OCI-LY1 (cell line): ENCODE measurements around the gene GJA5.

Experiments
- H2AFZ ChIP-seq: fragments of 200-600 bp; sonication (generic), shearing (Covaris generic); 2 replicates; pipeline ENCODE4 v1.6.0; 2014; ENCODE audit warnings: antibody characterized with exemption, mild to moderate bottlenecking, low read length
- H3F3A ChIP-seq: fragments of 200-600 bp; sonication (generic), shearing (Covaris generic); 2 replicates; pipeline ENCODE4 v1.6.0; 2014; ENCODE audit warnings: mild to moderate bottlenecking, antibody characterized with exemption, low read length, moderate library complexity; ENCODE audit not compliant: insufficient read depth
- H3K27ac ChIP-seq: fragments of 200-600 bp; sonication (generic); 2 replicates; pipeline ENCODE4 v1.5.1; 2014; ENCODE audit warnings: low read length, mixed run types, mild to moderate bottlenecking, low read depth; ENCODE audit not compliant: poor library complexity, severe bottlenecking
- H3K27me3 ChIP-seq: fragments of 200-600 bp; sonication (generic); 2 replicates; pipeline ENCODE4 v1.6.0; 2014; ENCODE audit warnings: antibody characterized with exemption, mild to moderate bottlenecking, low read length, moderate library complexity; ENCODE audit not compliant: insufficient read depth
- H3K36me3 ChIP-seq: fragments of 200-600 bp; sonication (generic); 2 replicates; pipeline ENCODE4 v1.6.1; 2014; ENCODE audit warnings: mild to moderate bottlenecking, antibody characterized with exemption, low read length, moderate library complexity, mixed read lengths; ENCODE audit not compliant: insufficient read depth
- H3K4me1 ChIP-seq: fragments of 200-600 bp; sonication (generic); 2 replicates; pipeline ENCODE4 v1.5.1; 2014; ENCODE audit warnings: mild to moderate bottlenecking, low read length, moderate library complexity; ENCODE audit not compliant: insufficient read depth, severe bottlenecking
- H3K4me2 ChIP-seq: fragments of 200-600 bp; sonication (generic), shearing (Covaris generic); 2 replicates; pipeline ENCODE4 v1.6.1; 2014; ENCODE audit warnings: low read length
- H3K4me3 ChIP-seq: fragments of 200-600 bp; sonication (generic); 2 replicates; pipeline ENCODE4 v1.5.1; 2014; ENCODE audit warnings: low read length, low read depth, mild to moderate bottlenecking, mixed read lengths; ENCODE audit not compliant: poor library complexity, severe bottlenecking
- H3K79me2 ChIP-seq: fragments of 200-600 bp; shearing (Covaris generic); 2 replicates; pipeline ENCODE4 v1.6.1; 2016; ENCODE audit warnings: mixed run types, low read length, mixed read lengths; ENCODE audit not compliant: insufficient read depth
- H3K9ac ChIP-seq: fragments of 200-600 bp; sonication (generic), shearing (Covaris generic); 2 replicates; pipeline ENCODE4 v1.6.1; 2014; ENCODE audit warnings: mild to moderate bottlenecking, low read length, mixed read lengths
- H3K9me2 ChIP-seq: fragments of 200-600 bp; sonication (generic), shearing (Covaris generic); 2 replicates; pipeline ENCODE4 v1.6.1; 2014; ENCODE audit warnings: low read depth, mild to moderate bottlenecking, low read length, mixed read lengths
- H3K9me3 ChIP-seq: fragments of 200-600 bp; shearing (Covaris generic); 2 replicates; pipeline ENCODE4 v1.6.1; 2014; ENCODE audit warnings: low read length, mixed read lengths
- H4K20me1 ChIP-seq: fragments of 200-600 bp; sonication (generic), shearing (Covaris generic); 2 replicates; pipeline ENCODE4 v1.6.0; 2016; ENCODE audit warnings: mild to moderate bottlenecking, low read length; ENCODE audit not compliant: insufficient read depth
- EZH2 ChIP-seq: fragments of 200-600 bp; sonication (generic), shearing (Covaris generic); IDR thresholded peaks from 2 replicates; pipeline ENCODE4 v1.8.0; 2017; ENCODE audit warnings: borderline replicate concordance, mixed run types, mild to moderate bottlenecking, antibody characterized with exemption, low read length, moderate library complexity, mixed read lengths
- TF ChIP-seq, protein P1 (sequence below): fragments of 200-600 bp; sonication (generic), shearing (Covaris generic); IDR thresholded peaks from 2 replicates; pipeline ENCODE4 v1.5.1; 2017; ENCODE audit warnings: mild to moderate bottlenecking, antibody characterized with exemption, low read length, moderate library complexity, mixed read lengths

The GJA5 gene

DNA sequence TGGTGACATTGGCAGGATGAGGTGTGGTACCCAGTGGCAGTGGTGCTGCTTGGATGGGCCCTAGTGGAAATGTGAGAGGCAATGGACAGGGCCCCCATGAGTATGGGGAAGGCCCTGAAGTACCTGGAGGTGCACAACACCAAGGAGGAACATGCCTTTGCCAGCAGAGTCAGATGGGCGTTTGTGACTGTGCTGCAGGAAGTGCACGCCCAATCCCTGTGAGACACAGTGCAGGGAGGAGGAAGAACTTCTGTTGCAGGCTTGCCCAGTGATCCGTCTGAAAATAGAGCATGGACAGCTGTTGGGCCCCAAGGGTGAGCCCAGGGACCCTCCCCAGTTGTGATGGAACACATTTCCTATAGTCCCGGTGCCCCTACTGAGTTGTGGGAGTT is 42.7 kb downstream of the GJA5 start:
- Histone ChIP-seq H3K9me2 (no peaks in the 10 kb centered on the region), H3K9me3 (peaks cover 9% of the 10 kb centered on the region), H3K27me3 (peaks cover 3% of the 10 kb centered on the region; the same call in 1 of the 2 replicates), H3K4me1 (no peaks in the 10 kb centered on the region), H3F3A (no peaks in the 10 kb centered on the region), H4K20me1 (no peaks in the 10 kb centered on the region), H3K9ac (no peak overlapping the region), H3K27ac (no peak overlapping the region), H3K4me2 (no peak overlapping the region), H3K4me3 (no peak overlapping the region), H3K36me3 (no peaks in the 10 kb centered on the region; the same call in 1 of the 2 replicates), H3K79me2 (no peaks in the 10 kb centered on the region), H2AFZ (no peak overlapping the region)
- no peak for TF ChIP-seq EZH2
- TF ChIP-seq, protein P1, sequence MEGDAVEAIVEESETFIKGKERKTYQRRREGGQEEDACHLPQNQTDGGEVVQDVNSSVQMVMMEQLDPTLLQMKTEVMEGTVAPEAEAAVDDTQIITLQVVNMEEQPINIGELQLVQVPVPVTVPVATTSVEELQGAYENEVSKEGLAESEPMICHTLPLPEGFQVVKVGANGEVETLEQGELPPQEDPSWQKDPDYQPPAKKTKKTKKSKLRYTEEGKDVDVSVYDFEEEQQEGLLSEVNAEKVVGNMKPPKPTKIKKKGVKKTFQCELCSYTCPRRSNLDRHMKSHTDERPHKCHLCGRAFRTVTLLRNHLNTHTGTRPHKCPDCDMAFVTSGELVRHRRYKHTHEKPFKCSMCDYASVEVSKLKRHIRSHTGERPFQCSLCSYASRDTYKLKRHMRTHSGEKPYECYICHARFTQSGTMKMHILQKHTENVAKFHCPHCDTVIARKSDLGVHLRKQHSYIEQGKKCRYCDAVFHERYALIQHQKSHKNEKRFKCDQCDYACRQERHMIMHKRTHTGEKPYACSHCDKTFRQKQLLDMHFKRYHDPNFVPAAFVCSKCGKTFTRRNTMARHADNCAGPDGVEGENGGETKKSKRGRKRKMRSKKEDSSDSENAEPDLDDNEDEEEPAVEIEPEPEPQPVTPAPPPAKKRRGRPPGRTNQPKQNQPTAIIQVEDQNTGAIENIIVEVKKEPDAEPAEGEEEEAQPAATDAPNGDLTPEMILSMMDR, result no peak

GRCh38 chr1:147717051-147717705 is 43.2 kb downstream of the GJA5 start:
- Histone ChIP-seq H3K4me1 (no peaks in the 10 kb centered on the region), H3K36me3 (no peaks in the 10 kb centered on the region; the same call in 1 of the 2 replicates), H3K4me3 (no peak overlapping the region), H2AFZ (no peak overlapping the region), H3F3A (no peaks in the 10 kb centered on the region), H3K9ac (no peak overlapping the region), H4K20me1 (no peaks in the 10 kb centered on the region), H3K4me2 (no peak overlapping the region), H3K79me2 (no peaks in the 10 kb centered on the region), H3K27ac (no peak overlapping the region), H3K9me2 (no peaks in the 10 kb centered on the region), H3K27me3 (peaks cover 3% of the 10 kb centered on the region; the same call in 1 of the 2 replicates), H3K9me3 (peaks cover 9% of the 10 kb centered on the region)
- TF ChIP-seq EZH2, result no peak
- TF ChIP-seq, protein P1, result no peak

DNA sequence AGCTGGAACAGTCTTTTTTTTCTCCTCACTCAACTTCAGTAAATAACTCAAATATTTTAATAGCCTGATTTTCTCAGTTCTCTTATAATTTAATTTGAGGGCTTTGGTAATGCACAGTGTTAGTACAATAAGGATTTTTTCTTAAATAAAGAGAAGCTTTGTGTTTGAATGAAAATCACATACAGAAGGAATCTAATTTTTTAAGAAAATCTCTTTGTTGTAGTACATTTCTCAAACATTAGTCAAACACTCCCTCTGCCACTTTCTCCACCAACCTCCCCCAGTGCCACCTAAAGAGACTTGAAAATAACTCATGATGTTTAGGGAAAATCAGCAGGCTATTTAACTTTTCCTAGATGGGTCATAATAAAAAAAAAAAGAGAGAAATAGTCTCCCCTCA is 47.8 kb downstream of the GJA5 start:
- Histone ChIP-seq H4K20me1 (no peaks in the 10 kb centered on the region), H3K4me1 (no peaks in the 10 kb centered on the region), H3K27ac (no peak overlapping the region), H3K27me3 (no peaks in the 10 kb centered on the region), H3K79me2 (no peaks in the 10 kb centered on the region), H3F3A (no peaks in the 10 kb centered on the region), H3K9me3 (no peaks in the 10 kb centered on the region), H2AFZ (no peak overlapping the region), H3K9ac (no peak overlapping the region), H3K9me2 (no peaks in the 10 kb centered on the region), H3K36me3 (no peaks in the 10 kb centered on the region), H3K4me2 (no peak overlapping the region), H3K4me3 (no peak overlapping the region)
- TF ChIP-seq, protein P1, result no peak
- no peak for TF ChIP-seq EZH2
